Measurements from ENCODE around the gene RGS2.

The RGS2 gene

GRCh38 chr1:192802406-192802805 is 6.4 kb upstream of the RGS2 start:
- Histone ChIP-seq H3K36me3 (no peaks in the 10 kb centered on the region), H3K9me3 (no peaks in the 10 kb centered on the region), H3K27ac (no peak overlapping the region), H3K4me1 (ENCODE audit: control insufficient read depth in 1 of 2, insufficient read depth in 1 of 2, low read depth in 1 of 2, low read length in 1 of 2) (peaks cover 26 to 27% of the 10 kb centered on the region in 2 experiments), H3K27me3 (no peaks in the 10 kb centered on the region), H3K4me3 (ENCODE audit: low read depth in 1 of 2, low read length in 1 of 2) (no peak overlapping the region)
- no peak for TF ChIP-seq CTCF (IDR thresholded peaks at IDR 0.05)

- no peaks in the 10 kb centered on the region for H3K9me3 ChIP-seq
- peaks cover 19 to 31% of the 10 kb centered on the region in 2 experiments for H3K4me1 ChIP-seq (ENCODE audit: control insufficient read depth in 1 of 2, insufficient read depth in 1 of 2, low read depth in 1 of 2, low read length in 1 of 2)
- no peaks in the 10 kb centered on the region for H3K36me3 ChIP-seq
- no peak overlapping the region for H3K4me3 ChIP-seq (ENCODE audit: low read depth in 1 of 2, low read length in 1 of 2)
- no peaks in the 10 kb centered on the region for H3K27me3 ChIP-seq
- H3K27ac ChIP-seq = no peak overlapping the region
- no peak for TF ChIP-seq CTCF (IDR thresholded peaks at IDR 0.05)
These were observed 5.3 kb upstream of the RGS2 start for GRCh38 chr1:192803501-192803900.

DNA sequence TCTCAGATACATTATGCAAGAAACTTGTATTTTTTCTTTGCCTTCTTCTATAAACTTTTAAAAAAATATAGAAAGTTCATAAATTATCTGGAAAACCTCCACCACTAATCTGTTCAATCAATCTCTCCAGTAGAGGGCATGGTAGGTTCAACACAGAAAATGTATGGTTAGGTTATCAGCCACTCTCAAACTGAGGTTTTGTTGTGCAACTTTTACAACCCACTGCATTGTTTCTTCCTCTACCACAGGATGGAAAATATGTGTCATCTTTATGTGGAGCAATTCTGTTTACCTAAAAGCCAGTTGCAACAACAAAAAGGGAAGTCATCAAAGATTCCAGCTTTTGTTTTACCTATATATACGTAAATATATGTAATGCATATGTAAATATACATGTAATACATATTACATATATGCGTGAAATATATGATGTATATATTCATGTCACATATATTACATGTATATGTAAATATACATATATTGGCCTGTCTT is 3.0 kb upstream of the RGS2 start:
- peak; percentile 81 for TF ChIP-seq CTCF (IDR thresholded peaks at IDR 0.05)
- Histone ChIP-seq H3K27ac (peak overlapping the region; percentile 99), H3K4me3 (ENCODE audit: low read depth in 1 of 2, low read length in 1 of 2) (peak overlapping the region; percentile 85 to 93)

GRCh38 chr1:192807211-192808162 is 1.4 kb upstream of the RGS2 start:
- peak overlapping the region; percentile 85 to 93 for H3K4me3 ChIP-seq (ENCODE audit: low read depth in 1 of 2, low read length in 1 of 2)
- H3K9me3 ChIP-seq = peaks cover 6% of the 10 kb centered on the region
- H3K4me1 ChIP-seq (ENCODE audit: control insufficient read depth in 1 of 2, insufficient read depth in 1 of 2, low read depth in 1 of 2, low read length in 1 of 2) = peaks cover 26 to 53% of the 10 kb centered on the region in 2 experiments
- H3K27ac ChIP-seq = peak overlapping the region; percentile 99
- peaks cover 36% of the 10 kb centered on the region for H3K36me3 ChIP-seq
- no peaks in the 10 kb centered on the region for H3K27me3 ChIP-seq
- peak; percentile 8 for TF ChIP-seq CTCF (IDR thresholded peaks at IDR 0.05)

More for the DNA sequence above, 3.0 kb upstream of the RGS2 start:
- H3K27me3 ChIP-seq = no peaks in the 10 kb centered on the region
- H3K36me3 ChIP-seq = peaks cover 20% of the 10 kb centered on the region
- peaks cover 19 to 37% of the 10 kb centered on the region in 2 experiments for H3K4me1 ChIP-seq (ENCODE audit: control insufficient read depth in 1 of 2, insufficient read depth in 1 of 2, low read depth in 1 of 2, low read length in 1 of 2)
- no peaks in the 10 kb centered on the region for H3K9me3 ChIP-seq

- H3K36me3 ChIP-seq = peaks cover 41% of the 10 kb centered on the region
- H3K27me3 ChIP-seq = no peaks in the 10 kb centered on the region
- H3K9me3 ChIP-seq = peaks cover 6% of the 10 kb centered on the region
- H3K4me1 ChIP-seq (ENCODE audit: control insufficient read depth in 1 of 2, insufficient read depth in 1 of 2, low read depth in 1 of 2, low read length in 1 of 2) = peaks cover 32 to 60% of the 10 kb centered on the region in 2 experiments
- H3K4me3 ChIP-seq (ENCODE audit: low read depth in 1 of 2, low read length in 1 of 2) = peak overlapping the region; percentile 85 to 93
- TF ChIP-seq CTCF (IDR thresholded peaks at IDR 0.05) = no peak
- peak overlapping the region; percentile 99 for H3K27ac ChIP-seq
These were observed 699 bp upstream of the RGS2 start for GRCh38 chr1:192808163-192808517.

All from neutrophil (primary cell).